Measurements from ENCODE around the gene RPL28. TPM values are rescaled to one million over a fixed set of nuclear protein-coding genes. Genes with fewer than 3 reads are reported as not detected.

Gene RPL28
- total RNA-seq, 1 experiment from 2014 or later: 2,505 TPM

DNA sequence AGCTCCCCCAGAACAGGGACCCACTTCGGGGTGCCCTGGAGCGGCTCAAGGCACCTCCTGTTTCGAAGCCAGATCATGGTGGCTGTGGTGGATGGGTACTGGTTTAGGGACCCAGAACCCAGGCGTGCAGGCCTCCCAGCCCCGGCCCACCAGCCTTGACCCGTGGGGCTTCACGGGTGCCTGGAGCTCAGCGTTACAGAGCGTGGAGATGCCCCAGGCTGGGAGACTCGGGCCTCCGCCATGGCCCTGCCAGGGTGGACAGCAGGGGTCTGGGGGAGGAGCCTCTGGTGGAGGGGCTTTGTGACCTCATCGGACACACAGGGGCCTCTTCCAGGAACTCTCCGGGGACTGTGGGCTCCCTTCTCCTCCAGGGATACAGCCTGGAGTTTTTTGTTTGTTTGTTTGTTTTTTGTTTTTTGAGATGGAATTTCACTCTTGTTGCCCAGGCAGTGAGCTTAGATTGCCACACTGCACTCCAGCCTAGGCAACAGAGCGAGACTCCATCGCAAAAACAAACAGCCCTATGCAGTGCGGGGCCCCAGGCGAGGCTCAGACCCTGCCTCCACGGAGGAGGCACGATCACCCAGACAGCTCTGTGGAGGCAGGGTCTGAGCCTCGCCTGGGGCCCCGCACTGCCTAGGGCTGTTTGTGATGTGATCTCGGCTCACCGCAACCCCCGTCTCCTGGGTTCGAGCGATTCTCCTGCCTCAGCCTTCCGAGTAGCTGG lies 22.6 kb upstream of the RPL28 start, which contains the start of gene GARIN5B:
GARIN5B (minus strand) TSS at position 271 of the 727 bp plus-strand sequence; CDS start at position 77, 194 bp downstream.
- CTCF ChIA-PET: no interaction called here
- ATAC-seq (no peak), DNase-seq (ENCODE audit: low spot score) (no peak)
- POLR2A ChIA-PET: no interaction called here
- no peaks in the 10 kb centered on the region for H3K9me3 Mint-ChIP-seq
- TF ChIP-seq, protein P1, sequence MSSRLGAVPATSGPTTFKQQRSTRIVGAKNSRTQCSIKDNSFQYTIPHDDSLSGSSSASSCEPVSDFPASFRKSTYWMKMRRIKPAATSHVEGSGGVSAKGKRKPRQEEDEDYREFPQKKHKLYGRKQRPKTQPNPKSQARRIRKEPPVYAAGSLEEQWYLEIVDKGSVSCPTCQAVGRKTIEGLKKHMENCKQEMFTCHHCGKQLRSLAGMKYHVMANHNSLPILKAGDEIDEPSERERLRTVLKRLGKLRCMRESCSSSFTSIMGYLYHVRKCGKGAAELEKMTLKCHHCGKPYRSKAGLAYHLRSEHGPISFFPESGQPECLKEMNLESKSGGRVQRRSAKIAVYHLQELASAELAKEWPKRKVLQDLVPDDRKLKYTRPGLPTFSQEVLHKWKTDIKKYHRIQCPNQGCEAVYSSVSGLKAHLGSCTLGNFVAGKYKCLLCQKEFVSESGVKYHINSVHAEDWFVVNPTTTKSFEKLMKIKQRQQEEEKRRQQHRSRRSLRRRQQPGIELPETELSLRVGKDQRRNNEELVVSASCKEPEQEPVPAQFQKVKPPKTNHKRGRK (CRISPR knock-in tag; IDR thresholded peaks at IDR 0.05; ENCODE audit: borderline replicate concordance): no peak
- no peak for TF ChIP-seq GRHL2 (CRISPR knock-in tag; IDR thresholded peaks at IDR 0.05; ENCODE audit: insufficient replicate concordance, severe bottlenecking)
- no peak for TF ChIP-seq SOX15 (CRISPR knock-in tag; IDR thresholded peaks at IDR 0.05)
- TF ChIP-seq SMAD4 (CRISPR knock-in tag; IDR thresholded peaks at IDR 0.05): no peak
- TF ChIP-seq, protein P2, sequence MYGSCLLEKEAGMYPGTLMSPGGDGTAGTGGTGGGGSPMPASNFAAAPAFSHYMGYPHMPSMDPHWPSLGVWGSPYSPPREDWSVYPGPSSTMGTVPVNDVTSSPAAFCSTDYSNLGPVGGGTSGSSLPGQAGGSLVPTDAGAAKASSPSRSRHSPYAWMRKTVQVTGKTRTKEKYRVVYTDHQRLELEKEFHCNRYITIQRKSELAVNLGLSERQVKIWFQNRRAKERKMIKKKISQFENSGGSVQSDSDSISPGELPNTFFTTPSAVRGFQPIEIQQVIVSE (CRISPR knock-in tag; IDR thresholded peaks at IDR 0.05; ENCODE audit: borderline replicate concordance): no peak
- TF ChIP-seq TP53 (CRISPR knock-in tag; IDR thresholded peaks at IDR 0.05): no peak
- TF ChIP-seq, protein P3, sequence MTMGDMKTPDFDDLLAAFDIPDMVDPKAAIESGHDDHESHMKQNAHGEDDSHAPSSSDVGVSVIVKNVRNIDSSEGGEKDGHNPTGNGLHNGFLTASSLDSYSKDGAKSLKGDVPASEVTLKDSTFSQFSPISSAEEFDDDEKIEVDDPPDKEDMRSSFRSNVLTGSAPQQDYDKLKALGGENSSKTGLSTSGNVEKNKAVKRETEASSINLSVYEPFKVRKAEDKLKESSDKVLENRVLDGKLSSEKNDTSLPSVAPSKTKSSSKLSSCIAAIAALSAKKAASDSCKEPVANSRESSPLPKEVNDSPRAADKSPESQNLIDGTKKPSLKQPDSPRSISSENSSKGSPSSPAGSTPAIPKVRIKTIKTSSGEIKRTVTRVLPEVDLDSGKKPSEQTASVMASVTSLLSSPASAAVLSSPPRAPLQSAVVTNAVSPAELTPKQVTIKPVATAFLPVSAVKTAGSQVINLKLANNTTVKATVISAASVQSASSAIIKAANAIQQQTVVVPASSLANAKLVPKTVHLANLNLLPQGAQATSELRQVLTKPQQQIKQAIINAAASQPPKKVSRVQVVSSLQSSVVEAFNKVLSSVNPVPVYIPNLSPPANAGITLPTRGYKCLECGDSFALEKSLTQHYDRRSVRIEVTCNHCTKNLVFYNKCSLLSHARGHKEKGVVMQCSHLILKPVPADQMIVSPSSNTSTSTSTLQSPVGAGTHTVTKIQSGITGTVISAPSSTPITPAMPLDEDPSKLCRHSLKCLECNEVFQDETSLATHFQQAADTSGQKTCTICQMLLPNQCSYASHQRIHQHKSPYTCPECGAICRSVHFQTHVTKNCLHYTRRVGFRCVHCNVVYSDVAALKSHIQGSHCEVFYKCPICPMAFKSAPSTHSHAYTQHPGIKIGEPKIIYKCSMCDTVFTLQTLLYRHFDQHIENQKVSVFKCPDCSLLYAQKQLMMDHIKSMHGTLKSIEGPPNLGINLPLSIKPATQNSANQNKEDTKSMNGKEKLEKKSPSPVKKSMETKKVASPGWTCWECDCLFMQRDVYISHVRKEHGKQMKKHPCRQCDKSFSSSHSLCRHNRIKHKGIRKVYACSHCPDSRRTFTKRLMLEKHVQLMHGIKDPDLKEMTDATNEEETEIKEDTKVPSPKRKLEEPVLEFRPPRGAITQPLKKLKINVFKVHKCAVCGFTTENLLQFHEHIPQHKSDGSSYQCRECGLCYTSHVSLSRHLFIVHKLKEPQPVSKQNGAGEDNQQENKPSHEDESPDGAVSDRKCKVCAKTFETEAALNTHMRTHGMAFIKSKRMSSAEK (CRISPR knock-in tag; IDR thresholded peaks at IDR 0.05; ENCODE audit: borderline replicate concordance): no peak
- TF ChIP-seq, protein P4, sequence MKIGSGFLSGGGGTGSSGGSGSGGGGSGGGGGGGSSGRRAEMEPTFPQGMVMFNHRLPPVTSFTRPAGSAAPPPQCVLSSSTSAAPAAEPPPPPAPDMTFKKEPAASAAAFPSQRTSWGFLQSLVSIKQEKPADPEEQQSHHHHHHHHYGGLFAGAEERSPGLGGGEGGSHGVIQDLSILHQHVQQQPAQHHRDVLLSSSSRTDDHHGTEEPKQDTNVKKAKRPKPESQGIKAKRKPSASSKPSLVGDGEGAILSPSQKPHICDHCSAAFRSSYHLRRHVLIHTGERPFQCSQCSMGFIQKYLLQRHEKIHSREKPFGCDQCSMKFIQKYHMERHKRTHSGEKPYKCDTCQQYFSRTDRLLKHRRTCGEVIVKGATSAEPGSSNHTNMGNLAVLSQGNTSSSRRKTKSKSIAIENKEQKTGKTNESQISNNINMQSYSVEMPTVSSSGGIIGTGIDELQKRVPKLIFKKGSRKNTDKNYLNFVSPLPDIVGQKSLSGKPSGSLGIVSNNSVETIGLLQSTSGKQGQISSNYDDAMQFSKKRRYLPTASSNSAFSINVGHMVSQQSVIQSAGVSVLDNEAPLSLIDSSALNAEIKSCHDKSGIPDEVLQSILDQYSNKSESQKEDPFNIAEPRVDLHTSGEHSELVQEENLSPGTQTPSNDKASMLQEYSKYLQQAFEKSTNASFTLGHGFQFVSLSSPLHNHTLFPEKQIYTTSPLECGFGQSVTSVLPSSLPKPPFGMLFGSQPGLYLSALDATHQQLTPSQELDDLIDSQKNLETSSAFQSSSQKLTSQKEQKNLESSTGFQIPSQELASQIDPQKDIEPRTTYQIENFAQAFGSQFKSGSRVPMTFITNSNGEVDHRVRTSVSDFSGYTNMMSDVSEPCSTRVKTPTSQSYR (CRISPR knock-in tag; IDR thresholded peaks at IDR 0.05): no peak
- TF ChIP-seq, protein P5, sequence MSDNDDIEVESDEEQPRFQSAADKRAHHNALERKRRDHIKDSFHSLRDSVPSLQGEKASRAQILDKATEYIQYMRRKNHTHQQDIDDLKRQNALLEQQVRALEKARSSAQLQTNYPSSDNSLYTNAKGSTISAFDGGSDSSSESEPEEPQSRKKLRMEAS (CRISPR knock-in tag; IDR thresholded peaks at IDR 0.05): no peak
- peaks cover 3% of the 10 kb centered on the region; the same call in 1 of the 2 replicates for H3K4me1 Mint-ChIP-seq
- H3K27ac Mint-ChIP-seq: no peak within 1 kb of the TSS
- no peak within 1 kb of the TSS for H3K4me3 Mint-ChIP-seq
- no peaks in the 10 kb centered on the region for H3K36me3 Mint-ChIP-seq
- peaks cover 58% of the 10 kb centered on the region for H3K27me3 Mint-ChIP-seq (ENCODE audit: low read depth)

DNA sequence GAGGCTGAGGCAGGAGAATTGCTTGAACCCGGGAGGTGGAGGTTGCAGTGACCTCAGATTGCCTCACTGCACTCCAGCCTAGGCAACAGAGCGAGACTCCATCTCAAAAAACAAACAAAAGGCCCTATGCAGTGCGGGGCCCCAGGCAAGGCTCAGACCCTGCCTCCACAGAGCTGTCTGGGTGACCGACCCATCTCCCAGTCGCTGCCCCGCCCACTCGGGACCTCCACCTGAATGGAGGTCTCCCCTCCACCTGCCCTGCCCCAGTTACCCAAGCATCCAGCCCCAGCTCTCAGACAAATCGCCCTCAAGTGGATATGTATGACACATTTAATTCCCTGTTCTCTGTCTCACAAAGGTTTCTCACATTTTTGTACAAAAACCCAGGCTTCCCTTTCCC lies 20.5 kb upstream of the RPL28 start:
- Mint-ChIP-seq H3K27ac (no peak overlapping the region), H3K27me3 (ENCODE audit: low read depth) (peaks cover 59% of the 10 kb centered on the region), H3K4me3 (no peak overlapping the region), H3K4me1 (peaks cover 3% of the 10 kb centered on the region; the same call in 1 of the 2 replicates), H3K9me3 (no peaks in the 10 kb centered on the region), H3K36me3 (no peaks in the 10 kb centered on the region)
- ChIA-PET POLR2A (no interaction called here), CTCF (interaction anchor here (1.0 kb wide), 2 partner anchors 10 to 19 kb away, joined by 3 read pairs; no protein-coding TSS in a partner anchor)
- ATAC-seq (no peak), DNase-seq (ENCODE audit: low spot score) (no peak)
- no peak for TF ChIP-seq PRRX2 (CRISPR knock-in tag; IDR thresholded peaks at IDR 0.05)
- TF ChIP-seq, protein P6, sequence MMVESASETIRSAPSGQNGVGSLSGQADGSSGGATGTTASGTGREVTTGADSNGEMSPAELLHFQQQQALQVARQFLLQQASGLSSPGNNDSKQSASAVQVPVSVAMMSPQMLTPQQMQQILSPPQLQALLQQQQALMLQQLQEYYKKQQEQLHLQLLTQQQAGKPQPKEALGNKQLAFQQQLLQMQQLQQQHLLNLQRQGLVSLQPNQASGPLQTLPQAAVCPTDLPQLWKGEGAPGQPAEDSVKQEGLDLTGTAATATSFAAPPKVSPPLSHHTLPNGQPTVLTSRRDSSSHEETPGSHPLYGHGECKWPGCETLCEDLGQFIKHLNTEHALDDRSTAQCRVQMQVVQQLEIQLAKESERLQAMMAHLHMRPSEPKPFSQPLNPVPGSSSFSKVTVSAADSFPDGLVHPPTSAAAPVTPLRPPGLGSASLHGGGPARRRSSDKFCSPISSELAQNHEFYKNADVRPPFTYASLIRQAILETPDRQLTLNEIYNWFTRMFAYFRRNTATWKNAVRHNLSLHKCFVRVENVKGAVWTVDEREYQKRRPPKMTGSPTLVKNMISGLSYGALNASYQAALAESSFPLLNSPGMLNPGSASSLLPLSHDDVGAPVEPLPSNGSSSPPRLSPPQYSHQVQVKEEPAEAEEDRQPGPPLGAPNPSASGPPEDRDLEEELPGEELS (CRISPR knock-in tag; IDR thresholded peaks at IDR 0.05): no peak
- TF ChIP-seq GRHL2 (CRISPR knock-in tag; IDR thresholded peaks at IDR 0.05; ENCODE audit: insufficient replicate concordance, severe bottlenecking): no peak
- no peak for TF ChIP-seq ZNF263 (CRISPR knock-in tag; IDR thresholded peaks at IDR 0.05; ENCODE audit: low read depth)
- no peak for TF ChIP-seq NFE2L1 (CRISPR knock-in tag; IDR thresholded peaks at IDR 0.05)
- TF ChIP-seq, protein P7, sequence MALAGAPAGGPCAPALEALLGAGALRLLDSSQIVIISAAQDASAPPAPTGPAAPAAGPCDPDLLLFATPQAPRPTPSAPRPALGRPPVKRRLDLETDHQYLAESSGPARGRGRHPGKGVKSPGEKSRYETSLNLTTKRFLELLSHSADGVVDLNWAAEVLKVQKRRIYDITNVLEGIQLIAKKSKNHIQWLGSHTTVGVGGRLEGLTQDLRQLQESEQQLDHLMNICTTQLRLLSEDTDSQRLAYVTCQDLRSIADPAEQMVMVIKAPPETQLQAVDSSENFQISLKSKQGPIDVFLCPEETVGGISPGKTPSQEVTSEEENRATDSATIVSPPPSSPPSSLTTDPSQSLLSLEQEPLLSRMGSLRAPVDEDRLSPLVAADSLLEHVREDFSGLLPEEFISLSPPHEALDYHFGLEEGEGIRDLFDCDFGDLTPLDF (CRISPR knock-in tag; IDR thresholded peaks at IDR 0.05): no peak
- TF ChIP-seq SMAD3 (CRISPR knock-in tag; IDR thresholded peaks at IDR 0.05; ENCODE audit: borderline replicate concordance): no peak
- TF ChIP-seq CREB1 (CRISPR knock-in tag; IDR thresholded peaks at IDR 0.05): no peak
- no peak for TF ChIP-seq ZNF671 (CRISPR knock-in tag; IDR thresholded peaks at IDR 0.05)
- TF ChIP-seq KAT7 (CRISPR knock-in tag; IDR thresholded peaks at IDR 0.05; ENCODE audit: borderline replicate concordance): no peak
- no peak for TF ChIP-seq SP1 (CRISPR knock-in tag; conservative IDR thresholded peaks at IDR 0.05)
- no peak for TF ChIP-seq NFATC4 (CRISPR knock-in tag; IDR thresholded peaks at IDR 0.05)
